ENCODE data around the gene CTSH. TPM values are rescaled to one million over a fixed set of nuclear protein-coding genes. Genes with fewer than 3 reads are reported as not detected.

CTSH gene
- total and polyA plus RNA-seq, 2 donors from 2014 or later = 201 to 1,628 TPM

- TF ChIP-seq CTCF (IDR thresholded peaks at IDR 0.05; ENCODE audit: borderline replicate concordance, extremely low read depth, insufficient read depth) = no peak
- Histone ChIP-seq H3K36me3 (ENCODE audit: control insufficient read depth in 2 of 3, insufficient read depth in 3 of 3, low read length in 3 of 3) (no peaks in the 10 kb centered on the region), H3K9me3 (ENCODE audit: control insufficient read depth in 2 of 3, insufficient read depth in 1 of 3, low read length in 3 of 3) (no peaks in the 10 kb centered on the region), H3K4me3 (ENCODE audit: low read length in 3 of 3) (no peak overlapping the region), H3K27ac (ENCODE audit: low read depth in 2 of 2, low read length in 2 of 2) (peak overlapping the region in 1 of 2 donors; percentile 95), H3K27me3 (ENCODE audit: control insufficient read depth, insufficient read depth, low read length) (no peaks in the 10 kb centered on the region), H3K4me1 (ENCODE audit: control insufficient read depth in 2 of 3, insufficient read depth in 2 of 3, low read depth in 1 of 3, low read length in 3 of 3) (peaks cover 3 to 19% (median 17%) of the 10 kb centered on the region in 3 donors), H3K9ac (ENCODE audit: low read length in 3 of 3) (no peak overlapping the region)
- intact Hi-C loops (cut with DNase I) = no loop called here
- no peak for FAIRE-seq
- no peak for DNase-seq
Observed at GRCh38 chr15:78949461-78949860, 4.6 kb upstream of the CTSH start.

- no peaks in the 10 kb centered on the region for H3K36me3 ChIP-seq (ENCODE audit: control insufficient read depth in 2 of 3, insufficient read depth in 3 of 3, low read length in 3 of 3)
- DNase-seq (no peak), FAIRE-seq (no peak)
- no peak overlapping the region for H3K4me3 ChIP-seq (ENCODE audit: low read length in 3 of 3)
- TF ChIP-seq CTCF (IDR thresholded peaks at IDR 0.05; ENCODE audit: borderline replicate concordance, extremely low read depth, insufficient read depth) = no peak
- no peak overlapping the region for H3K27ac ChIP-seq (ENCODE audit: low read depth in 2 of 2, low read length in 2 of 2)
- H3K9me3 ChIP-seq (ENCODE audit: control insufficient read depth in 2 of 3, insufficient read depth in 1 of 3, low read length in 3 of 3) = no peaks in the 10 kb centered on the region
- no peak overlapping the region for H3K9ac ChIP-seq (ENCODE audit: low read length in 3 of 3)
- H3K4me1 ChIP-seq (ENCODE audit: control insufficient read depth in 2 of 3, insufficient read depth in 2 of 3, low read depth in 1 of 3, low read length in 3 of 3) = peaks cover 3 to 19% (median 17%) of the 10 kb centered on the region in 3 donors
- H3K27me3 ChIP-seq (ENCODE audit: control insufficient read depth, insufficient read depth, low read length) = no peaks in the 10 kb centered on the region
- intact Hi-C loops (cut with DNase I) = no loop called here
Observed at GRCh38 chr15:78947506-78947905, 2.7 kb upstream of the CTSH start.

- Histone ChIP-seq H3K4me1 (ENCODE audit: control insufficient read depth in 2 of 3, insufficient read depth in 2 of 3, low read depth in 1 of 3, low read length in 3 of 3) (peaks cover 3 to 15% (median 13%) of the 10 kb centered on the region in 3 donors), H3K27me3 (ENCODE audit: control insufficient read depth, insufficient read depth, low read length) (no peaks in the 10 kb centered on the region), H3K36me3 (ENCODE audit: control insufficient read depth in 2 of 3, insufficient read depth in 3 of 3, low read length in 3 of 3) (no peaks in the 10 kb centered on the region), H3K9me3 (ENCODE audit: control insufficient read depth in 2 of 3, insufficient read depth in 1 of 3, low read length in 3 of 3) (no peaks in the 10 kb centered on the region), H3K27ac (ENCODE audit: low read depth in 2 of 2, low read length in 2 of 2) (no peak overlapping the region), H3K4me3 (ENCODE audit: low read length in 3 of 3) (no peak overlapping the region), H3K9ac (ENCODE audit: low read length in 3 of 3) (no peak overlapping the region)
- no peak for TF ChIP-seq CTCF (IDR thresholded peaks at IDR 0.05; ENCODE audit: borderline replicate concordance, extremely low read depth, insufficient read depth)
- DNase-seq (no peak), FAIRE-seq (no peak)
- intact Hi-C loops (cut with DNase I) = no loop called here
Observed at GRCh38 chr15:78946493-78946892, 1.6 kb upstream of the CTSH start.

GRCh38 chr15:78944202-78944625 lies 632 bp downstream of the CTSH start:
- no peak for FAIRE-seq

More at GRCh38 chr15:78944202-78944625, 632 bp downstream of the CTSH start:
- peaks cover 0 to 2% (median 0%) of the 10 kb centered on the region in 3 donors for H3K4me1 ChIP-seq (ENCODE audit: control insufficient read depth in 2 of 3, insufficient read depth in 2 of 3, low read depth in 1 of 3, low read length in 3 of 3)
- no peak for TF ChIP-seq CTCF (IDR thresholded peaks at IDR 0.05; ENCODE audit: borderline replicate concordance, extremely low read depth, insufficient read depth)
- H3K9me3 ChIP-seq (ENCODE audit: control insufficient read depth in 2 of 3, insufficient read depth in 1 of 3, low read length in 3 of 3) = no peaks in the 10 kb centered on the region
- H3K27ac ChIP-seq (ENCODE audit: low read depth in 2 of 2, low read length in 2 of 2) = peak overlapping the region; percentile 94 to 95
- peak overlapping the region; percentile 17 to 88 (median 85) for H3K4me3 ChIP-seq (ENCODE audit: low read length in 3 of 3)
- H3K36me3 ChIP-seq (ENCODE audit: control insufficient read depth in 2 of 3, insufficient read depth in 3 of 3, low read length in 3 of 3) = no peaks in the 10 kb centered on the region
- H3K27me3 ChIP-seq (ENCODE audit: control insufficient read depth, insufficient read depth, low read length) = no peaks in the 10 kb centered on the region
- peak overlapping the region; percentile 1 to 99 (median 86) for H3K9ac ChIP-seq (ENCODE audit: low read length in 3 of 3)
- intact Hi-C loops (cut with DNase I) = no loop called here
- peak in 1 of 5 donors; percentile 22 for DNase-seq
